Mucosa of descending colon (tissue), 3 donors: ENCODE results near the gene AGL. TPM values are rescaled to one million over a fixed set of nuclear protein-coding genes. Genes with fewer than 3 reads are reported as not detected.
"Not testable (repeated sequence)": the region's sequence is repeated elsewhere in the genome, so short reads cannot be mapped to it uniquely, and the experiment has no call there.

Source experiments
- ATAC-seq: fragments of 200-7000 bp; cut with Tn5 transposase; one replicate; pipeline ENCODE4 v1.9.1; 2020; ENCODE audit warnings: mild to moderate bottlenecking, moderate library complexity
- DNase-seq, 3 donors: peaks; one replicate each; pipeline ENCODE4 v3.0.0-alpha.2; 2020
- H3K36me3 ChIP-seq: fragments of 200-600 bp; one replicate; pipeline ENCODE4 v1.8.0; 2021; ENCODE audit warnings: low read depth, mild to moderate bottlenecking
- H3K4me1 ChIP-seq: fragments of 200-600 bp; one replicate; pipeline ENCODE4 v1.8.0; 2021; ENCODE audit warnings: low read depth, mild to moderate bottlenecking
- H3K4me3 ChIP-seq: fragments of 200-600 bp; one replicate; pipeline ENCODE4 v1.8.0; 2021; ENCODE audit warnings: mild to moderate bottlenecking
- H3K9me3 ChIP-seq: fragments of 200-600 bp; one replicate; pipeline ENCODE4 v1.8.0; 2021; ENCODE audit warnings: mild to moderate bottlenecking
- intact Hi-C, 2 donors: fragments of 100-400 bp; cut with DNase I in 1 of 2; cut with micrococcal nuclease in 1 of 2; formaldehyde crosslinking; loops; one replicate each; pipeline versions ENCODE4 v1.11.0 to v1.11.1; 2022; cut with DNase I, micrococcal nuclease
- total RNA-seq, 3 donors: library from RNA; stranded (reverse); fragmentation: NEBNext Ultra II Directional in 2 of 3; extraction: Animal tissue kit (Norgen Biotek cat#: 25700) in 2 of 3; gene quantifications; one replicate each; pipeline versions ENCODE4 v1.2.1 to v1.2.4, GENCODE V29; 2021 to 2023
- TF ChIP-seq, protein P1 (sequence below): fragments of 200-600 bp; IDR thresholded peaks from one replicate; pipeline ENCODE4 v1.8.0; 2022; ENCODE audit warnings: antibody characterized with exemption, mild to moderate bottlenecking
- donor health status: DM: no; HTN: no; CAD: no; lungs with moderate emphysema.
- donor health status: DM: no; HTN: no; CAD: no.
- donor health status: DM: no; HTN: yes; CAD: no.

Gene AGL
- total RNA-seq, 3 donors from 2014 or later, result 24.6 to 28.2 (median 27.5) TPM

DNA sequence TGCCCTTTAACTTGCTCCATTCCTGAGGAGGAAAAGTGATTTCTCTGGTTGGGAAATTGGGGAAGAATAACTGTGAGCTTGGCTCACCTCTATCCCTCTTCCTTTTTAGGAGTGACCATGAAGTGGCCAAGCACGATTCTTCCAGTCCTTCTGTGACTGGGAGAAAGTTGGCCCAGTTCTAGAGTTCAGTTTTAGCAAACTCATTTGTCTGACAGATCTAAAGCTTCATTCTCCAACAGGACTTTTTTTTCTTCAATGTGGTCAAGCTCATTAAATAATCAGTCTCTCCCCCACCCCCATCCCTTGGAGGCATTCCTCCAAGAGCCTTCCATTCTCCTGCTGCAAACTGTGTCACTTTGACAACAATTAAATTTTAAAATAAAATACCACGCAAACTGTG is 6.4 kb upstream of the AGL start:
- intact Hi-C loops, result no loop called here
- TF ChIP-seq, protein P1, sequence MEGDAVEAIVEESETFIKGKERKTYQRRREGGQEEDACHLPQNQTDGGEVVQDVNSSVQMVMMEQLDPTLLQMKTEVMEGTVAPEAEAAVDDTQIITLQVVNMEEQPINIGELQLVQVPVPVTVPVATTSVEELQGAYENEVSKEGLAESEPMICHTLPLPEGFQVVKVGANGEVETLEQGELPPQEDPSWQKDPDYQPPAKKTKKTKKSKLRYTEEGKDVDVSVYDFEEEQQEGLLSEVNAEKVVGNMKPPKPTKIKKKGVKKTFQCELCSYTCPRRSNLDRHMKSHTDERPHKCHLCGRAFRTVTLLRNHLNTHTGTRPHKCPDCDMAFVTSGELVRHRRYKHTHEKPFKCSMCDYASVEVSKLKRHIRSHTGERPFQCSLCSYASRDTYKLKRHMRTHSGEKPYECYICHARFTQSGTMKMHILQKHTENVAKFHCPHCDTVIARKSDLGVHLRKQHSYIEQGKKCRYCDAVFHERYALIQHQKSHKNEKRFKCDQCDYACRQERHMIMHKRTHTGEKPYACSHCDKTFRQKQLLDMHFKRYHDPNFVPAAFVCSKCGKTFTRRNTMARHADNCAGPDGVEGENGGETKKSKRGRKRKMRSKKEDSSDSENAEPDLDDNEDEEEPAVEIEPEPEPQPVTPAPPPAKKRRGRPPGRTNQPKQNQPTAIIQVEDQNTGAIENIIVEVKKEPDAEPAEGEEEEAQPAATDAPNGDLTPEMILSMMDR, result no peak
- H3K36me3 ChIP-seq, result no peaks in the 10 kb centered on the region
- H3K9me3 ChIP-seq, result no peaks in the 10 kb centered on the region
- ATAC-seq, result no peak
- no peak for DNase-seq
- H3K4me3 ChIP-seq, result no peak overlapping the region
- H3K4me1 ChIP-seq, result no peaks in the 10 kb centered on the region

DNA sequence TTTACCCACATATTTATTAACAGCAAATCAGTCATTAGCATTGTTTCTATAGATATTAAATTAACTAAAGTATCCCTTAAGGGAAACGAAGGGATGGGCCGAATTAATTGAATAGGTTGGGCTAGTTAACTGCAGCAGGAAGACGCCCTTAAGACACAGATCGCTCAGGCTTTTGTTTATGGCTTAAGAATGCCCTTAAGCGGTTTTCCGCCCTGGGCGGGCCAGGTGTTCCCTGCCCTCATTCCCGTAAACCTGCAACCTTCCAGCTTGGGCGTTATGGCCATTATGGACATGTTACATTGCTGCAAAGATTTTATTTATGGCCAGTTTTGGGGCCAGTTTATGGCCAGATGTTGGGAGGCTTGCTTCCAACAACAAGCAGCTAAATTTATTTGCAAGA is 5.0 kb upstream of the AGL start:
- ATAC-seq, H3K4me1 ChIP-seq, H3K4me3 ChIP-seq, H3K9me3 ChIP-seq, H3K36me3 ChIP-seq, intact Hi-C loops, DNase-seq: not testable (repeated sequence)

DNA sequence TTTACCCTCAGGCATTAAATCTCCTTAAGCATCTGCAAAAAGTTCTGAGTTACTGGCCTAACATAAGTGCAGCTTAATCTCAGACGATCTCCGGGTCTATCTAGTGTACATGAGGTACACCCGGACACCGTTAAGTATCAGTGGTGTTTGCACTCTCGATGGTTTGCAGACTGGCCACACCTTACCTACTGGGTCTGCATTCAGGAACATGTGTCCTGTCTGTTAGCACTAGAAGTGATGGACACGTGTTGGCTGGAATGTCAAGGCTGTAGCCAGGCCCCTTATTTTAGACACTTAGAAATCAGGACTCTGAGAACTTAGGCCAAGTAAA is 783 bp upstream of the AGL start:
- Histone ChIP-seq H3K4me3 (no peak overlapping the region), H3K36me3 (no peaks in the 10 kb centered on the region), H3K4me1 (peaks cover 4% of the 10 kb centered on the region), H3K9me3 (no peaks in the 10 kb centered on the region)
- DNase-seq (peak in 1 of 3 donors; percentile 20), ATAC-seq (peak; percentile 43)
- TF ChIP-seq, protein P1, result no peak
- intact Hi-C loops, result no loop called here

DNA sequence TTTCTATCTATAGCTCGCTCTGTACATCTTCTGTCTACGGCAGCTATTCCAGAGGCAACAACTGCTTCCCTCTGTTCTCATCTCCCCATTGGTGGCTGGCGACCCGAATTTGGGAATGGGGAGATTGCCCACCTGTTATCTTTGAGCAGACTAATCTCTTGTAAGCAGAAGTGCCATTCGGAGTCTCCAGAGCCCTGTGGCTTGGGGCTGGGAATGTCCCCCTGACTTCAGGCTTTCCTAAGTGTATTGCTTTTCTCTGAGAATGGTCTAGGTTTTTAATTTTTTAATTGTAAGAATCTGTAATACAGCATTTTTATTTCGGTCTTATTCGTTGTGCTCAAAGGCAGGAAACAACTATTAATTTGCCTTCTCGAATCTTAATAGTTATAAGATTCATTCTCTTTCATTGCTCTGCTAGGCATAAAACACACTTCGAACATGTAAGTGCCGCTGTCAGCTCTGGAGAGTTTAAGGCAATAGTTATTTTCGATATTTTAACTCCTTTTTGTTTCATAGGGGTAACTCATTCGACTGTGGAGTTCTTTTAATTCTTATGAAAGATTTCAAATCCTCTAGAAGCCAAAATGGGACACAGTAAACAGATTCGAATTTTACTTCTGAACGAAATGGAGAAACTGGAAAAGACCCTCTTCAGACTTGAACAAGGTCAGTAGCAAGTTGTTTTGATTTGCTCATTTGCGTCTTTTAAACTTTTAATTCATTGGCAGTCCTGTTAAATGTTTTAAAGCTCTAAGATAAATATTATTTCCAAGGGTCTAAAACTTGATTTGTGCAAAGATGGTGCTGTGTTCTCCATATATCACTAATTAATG is 514 bp downstream of the AGL start:
- ATAC-seq (no peak), DNase-seq (no peak)
- intact Hi-C loops, result no loop called here
- peak overlapping the region; percentile 27 for H3K4me3 ChIP-seq
- H3K9me3 ChIP-seq, result no peaks in the 10 kb centered on the region
- TF ChIP-seq, protein P1, result no peak
- H3K36me3 ChIP-seq, result no peaks in the 10 kb centered on the region
- H3K4me1 ChIP-seq, result peaks cover 4% of the 10 kb centered on the region

DNA sequence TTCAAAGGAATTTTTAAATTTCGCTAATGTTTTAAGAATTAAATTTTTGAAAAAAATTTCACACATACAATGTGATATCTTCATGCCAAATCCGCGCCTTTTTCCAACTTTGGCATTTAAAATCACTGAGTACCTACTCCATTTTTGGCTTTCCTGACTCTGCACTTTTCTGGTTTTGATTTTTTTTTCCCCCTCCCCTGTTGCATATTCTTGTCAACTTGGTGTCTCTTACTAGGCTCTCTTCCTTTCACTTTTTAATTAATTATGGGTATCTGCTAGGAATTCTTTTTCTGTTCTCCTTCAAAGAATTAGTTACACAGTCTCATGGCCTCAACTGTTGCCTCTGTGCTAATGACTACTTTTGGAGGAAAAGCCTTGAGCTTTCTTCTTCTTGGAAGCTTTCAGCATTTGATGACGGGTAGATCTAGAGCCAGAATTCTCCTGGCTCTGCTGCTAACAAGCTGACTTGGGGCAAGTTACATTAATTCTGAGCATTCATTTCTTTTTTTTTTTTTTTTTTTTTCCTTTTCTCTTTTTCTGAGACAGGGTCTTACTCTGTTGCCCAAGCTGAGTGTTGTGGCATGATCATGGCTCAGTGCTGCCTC is 1.8 kb downstream of the AGL start:
- no peak overlapping the region for H3K4me3 ChIP-seq
- no peaks in the 10 kb centered on the region for H3K9me3 ChIP-seq
- ATAC-seq (no peak), DNase-seq (no peak)
- intact Hi-C loops, result no loop called here
- TF ChIP-seq, protein P1, result no peak
- no peaks in the 10 kb centered on the region for H3K36me3 ChIP-seq
- H3K4me1 ChIP-seq, result peaks cover 4% of the 10 kb centered on the region

DNA sequence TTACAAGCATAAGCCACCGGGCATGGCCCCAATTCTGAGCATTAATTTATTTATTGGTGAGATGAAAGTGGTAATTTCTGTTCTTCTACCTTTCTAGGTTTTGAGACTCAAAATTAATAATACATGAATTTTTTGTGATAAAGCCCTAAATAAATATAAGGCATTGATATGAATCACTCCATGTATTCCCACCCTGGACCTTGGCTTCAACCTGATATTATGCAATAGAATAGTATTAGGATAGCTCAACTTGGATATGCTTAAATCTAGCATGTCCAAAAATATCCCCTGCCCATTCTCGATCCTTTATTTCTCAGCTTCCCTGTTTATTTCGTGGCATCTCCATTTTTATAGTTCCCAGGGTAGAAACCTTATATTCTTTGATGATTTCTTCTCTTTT is 2.5 kb downstream of the AGL start:
- TF ChIP-seq, protein P1, result no peak
- H3K36me3 ChIP-seq, result no peaks in the 10 kb centered on the region
- H3K4me3 ChIP-seq, result no peak overlapping the region
- no peak for DNase-seq
- ATAC-seq, result no peak
- intact Hi-C loops, result no loop called here
- no peaks in the 10 kb centered on the region for H3K9me3 ChIP-seq
- peaks cover 4% of the 10 kb centered on the region for H3K4me1 ChIP-seq
